Measurements from ENCODE around the gene AFG1L. TPM values are rescaled to one million over a fixed set of nuclear protein-coding genes. Genes with fewer than 3 reads are reported as not detected.
"Not testable (repeated sequence)": the region's sequence is repeated elsewhere in the genome, so short reads cannot be mapped to it uniquely, and the experiment has no call there.

Gene AFG1L
- polyA plus RNA-seq: 1 to 10 TPM; 1.0 to 2.8 (median 1.8) TPM

GRCh38 chr6:108294727-108295625, at the start of gene AFG1L:
Gene AFG1L (plus strand): TSS chr6:108295054. CDS start chr6:108295080, 26 bp downstream.
- H3K27ac ChIP-seq (ENCODE audit: low read depth, low read length): peak within 1 kb of the TSS; percentile 63
- 0 to 1% (median 1%) methylated on average over 43 to 46 of the region's 46 CpGs for WGBS, 3 donors

DNA sequence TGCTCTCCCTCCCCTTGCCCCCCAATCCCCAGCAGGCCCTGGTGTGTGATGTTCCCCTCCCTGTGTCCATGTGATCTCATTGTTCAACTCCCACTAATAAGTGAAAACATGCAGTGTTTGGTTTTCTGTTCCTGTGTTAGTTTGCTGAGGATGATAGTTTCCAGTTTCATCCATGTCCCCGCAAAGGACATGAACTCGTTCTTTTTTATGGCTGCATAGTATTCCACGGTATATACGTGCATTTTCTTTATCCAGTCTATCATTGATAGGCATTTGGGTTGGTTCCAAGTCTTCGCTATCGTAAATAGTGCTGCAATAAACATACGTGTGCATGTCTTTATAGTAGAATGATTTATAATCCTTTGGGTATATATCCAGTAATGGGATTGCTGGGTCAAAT, 49.8 kb upstream of the AFG1L start:
- not testable (repeated sequence) for H3K27ac ChIP-seq (ENCODE audit: low read depth, low read length)
- 92 to 97% (median 96%) methylated on average over 7 of the region's 7 CpGs for WGBS, 3 donors

DNA sequence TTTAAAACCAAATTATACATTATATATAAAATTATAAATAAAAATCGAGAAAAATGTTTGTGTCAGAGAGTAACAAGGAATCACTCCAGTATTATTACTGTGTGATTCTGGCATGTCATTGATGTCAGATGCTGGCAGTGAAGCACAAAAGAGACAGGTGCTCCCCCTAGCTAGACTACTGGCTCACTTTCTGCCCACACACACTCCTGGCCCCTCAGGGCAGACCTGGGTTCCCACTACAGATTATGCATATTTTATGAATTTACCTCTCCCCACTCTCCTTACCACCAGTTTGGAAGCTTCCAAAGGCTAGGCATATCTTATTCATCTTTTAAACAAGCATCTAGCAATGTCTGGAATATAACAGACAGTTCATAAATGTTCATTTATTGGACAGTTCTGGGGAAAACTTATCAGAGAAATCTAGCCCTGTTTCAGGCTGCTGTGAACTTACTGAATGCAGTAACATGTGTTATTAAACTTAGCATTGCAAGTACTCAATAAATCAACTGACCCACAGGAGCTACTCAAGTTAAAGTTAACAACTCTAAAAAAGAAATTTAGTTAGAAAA, 46.8 kb upstream of the AFG1L start:
- 78 to 91% (median 91%) methylated on average over 1 of the region's 1 CpG for WGBS, 3 donors

GRCh38 chr6:108250240-108250866, 44.5 kb upstream of the AFG1L start:
- no peak overlapping the region for H3K27ac ChIP-seq (ENCODE audit: low read depth, low read length)
- 75 to 84% (median 82%) methylated on average over 2 of the region's 2 CpGs for WGBS, 3 donors

More for the DNA sequence above, 46.8 kb upstream of the AFG1L start:
- H3K27ac ChIP-seq (ENCODE audit: low read depth, low read length): no peak overlapping the region

GRCh38 chr6:108251252-108251651, 43.6 kb upstream of the AFG1L start:
- WGBS, 3 donors: 30 to 65% (median 65%) methylated on average over 2 of the region's 2 CpGs
- H3K27ac ChIP-seq (ENCODE audit: low read depth, low read length): no peak overlapping the region

DNA sequence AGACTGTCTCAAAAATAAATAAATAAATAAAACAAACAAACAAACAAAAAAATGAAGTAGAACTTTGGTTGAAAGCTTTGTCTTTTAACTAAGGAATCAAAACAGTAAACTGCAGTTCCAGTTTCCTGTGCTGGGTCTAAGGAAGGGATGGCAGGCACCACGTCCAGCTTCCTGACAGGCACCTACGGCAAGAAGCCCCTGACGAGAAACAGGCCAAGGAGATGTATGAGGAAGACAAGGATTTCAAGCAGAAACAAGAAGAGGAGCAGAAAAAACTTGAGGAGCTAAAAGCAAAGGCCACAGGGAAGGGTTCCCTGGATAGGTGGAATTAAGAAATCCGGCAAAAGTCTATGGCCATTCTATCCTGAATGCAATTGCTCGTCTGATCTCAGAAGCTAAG, 42.8 kb upstream of the AFG1L start:
- H3K27ac ChIP-seq (ENCODE audit: low read depth, low read length): no peak overlapping the region
- WGBS, 3 donors: 72 to 84% (median 75%) methylated on average over 5 of the region's 5 CpGs

- H3K27ac ChIP-seq (ENCODE audit: low read depth, low read length): no peak overlapping the region
- 100% methylated on average over 1 of the region's 1 CpG for WGBS, 3 donors
These were observed 41.6 kb upstream of the AFG1L start for GRCh38 chr6:108253241-108253640.

DNA sequence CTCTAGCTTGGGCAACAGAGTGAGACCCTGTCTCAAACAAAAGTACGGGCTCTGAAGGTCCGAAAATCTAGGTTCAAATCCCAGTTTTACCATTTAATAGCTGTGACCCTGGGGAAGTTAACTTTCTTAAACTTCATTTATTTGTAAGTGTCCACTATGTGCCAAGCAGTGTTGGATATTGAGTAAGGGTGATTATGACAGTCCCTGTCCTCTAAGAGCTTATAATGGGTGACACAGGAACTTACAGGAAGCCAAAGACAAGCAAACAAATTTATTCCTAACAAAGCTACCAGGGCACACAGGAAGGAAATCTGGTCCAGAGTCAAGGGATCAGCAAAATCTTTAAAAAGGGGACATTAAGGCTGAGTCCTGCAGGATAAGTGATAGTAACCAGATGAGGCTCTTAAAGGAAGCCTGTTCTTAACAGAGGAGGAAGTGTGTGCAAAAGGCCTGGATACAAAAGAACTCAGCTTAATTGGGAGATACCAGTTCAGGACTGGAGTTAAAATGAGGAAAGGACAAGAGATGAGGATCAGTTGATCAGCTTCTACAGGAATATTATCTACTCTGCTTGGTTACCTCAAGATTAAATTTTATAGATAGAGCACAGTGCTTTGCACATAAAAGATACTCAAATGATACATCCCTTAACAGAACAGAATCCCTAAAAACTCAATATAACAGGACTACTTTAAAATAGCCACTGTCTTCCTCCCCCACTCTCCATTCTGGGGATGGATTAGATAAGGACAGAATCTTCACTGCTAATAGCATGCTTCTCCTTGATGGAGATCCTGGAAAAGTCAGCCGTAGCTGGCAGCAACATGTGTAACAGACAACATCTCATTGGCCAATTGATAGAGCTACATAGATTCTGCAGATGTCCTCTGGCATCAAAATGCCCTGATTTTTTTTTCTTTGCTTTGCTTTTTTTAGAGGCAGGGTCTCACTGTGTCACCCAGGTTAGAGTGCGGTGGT, 40.1 kb upstream of the AFG1L start:
- whole genome bisulfite sequencing, 3 donors: 81 to 88% (median 86%) methylated on average over 4 of the region's 4 CpGs

GRCh38 chr6:108260126-108260808, 34.6 kb upstream of the AFG1L start:
- WGBS, 3 donors: 0 to 1% (median 0%) methylated on average over 26 to 29 of the region's 29 CpGs
- H3K27ac ChIP-seq (ENCODE audit: low read depth, low read length): peak overlapping the region; percentile 93

More for the DNA sequence above, 40.1 kb upstream of the AFG1L start:
- no peak overlapping the region for H3K27ac ChIP-seq (ENCODE audit: low read depth, low read length)

DNA sequence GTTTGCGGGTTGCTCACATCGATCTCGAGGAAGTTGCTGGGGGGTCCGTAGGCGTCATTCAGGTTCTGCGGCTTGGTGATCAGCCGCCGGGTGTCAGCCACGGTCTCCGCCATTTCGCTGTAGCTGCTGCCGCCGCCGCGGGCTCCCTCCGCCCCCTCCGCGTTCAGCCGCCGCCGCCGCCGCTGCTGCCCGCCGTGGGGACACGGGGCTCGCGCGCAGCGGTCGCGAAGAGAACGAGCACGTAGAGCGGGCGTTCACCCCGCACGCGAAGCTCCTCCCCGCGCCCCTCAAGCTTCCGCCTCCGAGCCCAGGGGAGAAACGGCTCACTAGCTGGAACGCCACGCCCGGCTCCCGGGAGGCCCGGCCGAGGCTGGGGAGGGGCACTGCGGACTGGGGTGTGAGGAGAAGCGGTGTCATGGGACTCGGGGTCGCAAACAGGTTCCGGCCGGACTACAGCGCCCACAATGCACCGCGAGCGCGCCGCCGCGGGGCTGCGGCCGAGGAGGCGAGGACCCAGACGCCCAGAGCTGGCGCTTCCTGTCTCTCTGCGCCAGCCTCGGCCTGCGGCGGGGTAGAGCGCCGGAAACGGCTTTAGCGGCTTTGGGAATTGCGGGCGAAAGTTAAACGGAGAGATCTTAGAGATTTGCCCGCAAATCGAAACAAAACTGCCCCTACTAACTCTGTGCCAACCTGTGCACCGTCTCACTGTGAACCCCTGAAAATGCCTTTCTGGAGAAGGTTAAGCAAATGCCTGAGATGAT, 33.9 kb upstream of the AFG1L start, which contains the start of gene SNX3:
Gene SNX3, minus strand, starts transcription at position 232 of the 761 bp plus-strand sequence. Its CDS starts 119 bp downstream, at position 113.
- 0% methylated on average over 83 of the region's 83 CpGs for WGBS, 3 donors

GRCh38 chr6:108263371-108263770, 31.5 kb upstream of the AFG1L start:
- WGBS, 3 donors: 86 to 94% (median 94%) methylated on average over 2 of the region's 2 CpGs
- H3K27ac ChIP-seq (ENCODE audit: low read depth, low read length): no peak overlapping the region

More for the DNA sequence above, 33.9 kb upstream of the AFG1L start, which contains the start of gene SNX3:
- H3K27ac ChIP-seq (ENCODE audit: low read depth, low read length): peak within 1 kb of the TSS; percentile 93

DNA sequence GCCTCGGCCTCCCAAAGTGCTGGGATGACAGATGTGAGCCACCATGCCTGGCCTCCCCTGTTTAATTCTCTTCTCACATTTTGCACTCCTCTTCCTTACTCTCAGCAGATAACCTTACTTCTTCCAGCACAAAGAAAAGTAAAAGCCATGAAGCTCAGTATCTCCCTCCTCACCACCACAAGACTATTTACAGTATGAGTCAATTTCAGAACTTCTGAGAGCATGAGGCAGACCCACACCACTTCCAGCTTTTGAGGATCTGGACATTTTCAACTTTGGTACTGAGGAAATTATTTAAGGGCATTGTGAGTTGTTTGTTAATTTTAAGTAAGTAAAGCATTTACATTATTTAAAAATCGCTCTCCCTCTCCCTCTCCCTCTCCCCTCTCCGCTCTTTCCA, 26.0 kb upstream of the AFG1L start:
- 76 to 96% (median 92%) methylated on average over 3 of the region's 3 CpGs for WGBS, 3 donors

DNA sequence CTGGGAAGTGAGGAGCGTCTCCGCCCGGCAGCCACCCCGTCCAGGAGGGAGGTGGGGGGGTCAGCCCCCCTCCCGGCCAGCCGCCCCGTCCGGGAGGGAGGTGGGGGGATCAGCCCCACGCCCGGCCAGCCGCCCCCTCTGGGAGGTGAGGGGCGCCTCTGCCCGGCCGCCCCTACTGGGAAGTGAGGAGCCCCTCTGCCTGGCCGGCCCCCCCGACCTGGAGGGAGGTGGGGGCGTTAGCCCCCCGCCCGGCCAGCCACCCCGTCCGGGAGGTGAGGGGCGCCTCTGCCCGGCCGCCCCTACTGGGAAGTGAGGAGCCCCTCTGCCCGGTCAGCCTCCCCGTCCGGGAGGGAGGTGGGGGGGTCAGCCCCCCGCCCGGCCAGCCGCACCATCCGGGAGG, 24.9 kb upstream of the AFG1L start:
- H3K27ac ChIP-seq (ENCODE audit: low read depth, low read length): not testable (repeated sequence)
- WGBS, 3 donors: 84 to 95% (median 94%) methylated on average over 15 to 31 of the region's 31 CpGs

More for the DNA sequence above, 26.0 kb upstream of the AFG1L start:
- no peak overlapping the region for H3K27ac ChIP-seq (ENCODE audit: low read depth, low read length)

DNA sequence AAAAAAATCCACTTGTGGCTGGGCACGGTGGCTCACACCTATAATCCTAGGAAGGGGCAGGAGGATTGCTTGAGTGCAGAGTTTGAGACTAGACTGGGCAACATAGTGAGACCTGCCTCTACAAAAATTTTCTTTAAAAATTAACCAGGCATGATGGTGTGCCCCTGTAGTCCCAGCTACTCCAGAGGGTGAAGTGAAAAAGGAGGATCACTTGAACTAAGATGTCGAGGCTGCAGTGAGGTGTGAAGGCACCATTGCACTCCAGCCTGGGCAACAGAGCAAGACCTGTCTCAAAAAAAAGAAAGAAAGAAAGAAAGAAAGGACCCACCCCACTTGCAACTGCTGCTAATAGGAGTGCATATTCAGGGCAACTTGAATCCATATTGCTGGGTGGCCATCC, 20.3 kb upstream of the AFG1L start:
- 77 to 81% (median 78%) methylated on average over 2 of the region's 2 CpGs for WGBS, 3 donors
- H3K27ac ChIP-seq (ENCODE audit: low read depth, low read length): no peak overlapping the region

DNA sequence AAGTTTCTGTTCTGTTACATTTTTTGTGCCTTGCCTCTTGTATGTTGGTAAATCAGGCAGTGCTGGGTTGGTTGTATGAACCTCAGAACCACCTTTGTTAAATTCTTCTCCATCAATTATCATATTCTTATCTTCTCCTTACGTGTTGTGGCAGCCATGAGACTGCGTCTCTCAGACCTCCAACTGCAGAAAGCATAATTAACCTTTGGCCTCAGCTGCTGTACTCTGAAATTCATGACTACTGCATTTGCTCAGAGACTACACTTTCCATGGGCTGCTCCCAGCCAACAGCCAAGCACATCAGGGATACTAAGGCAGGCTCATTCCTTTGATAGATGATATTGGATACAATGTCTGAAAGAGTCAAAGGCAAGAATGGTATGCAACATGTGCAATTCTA, 18.9 kb upstream of the AFG1L start:
- WGBS, 3 donors: 52 to 76% (median 62%) methylated on average over 2 of the region's 2 CpGs
- no peak overlapping the region for H3K27ac ChIP-seq (ENCODE audit: low read depth, low read length)

GRCh38 chr6:108277295-108277694, 17.6 kb upstream of the AFG1L start:
- H3K27ac ChIP-seq (ENCODE audit: low read depth, low read length): no peak overlapping the region
- 93 to 100% (median 97%) methylated on average over 1 of the region's 1 CpG for WGBS, 3 donors

GRCh38 chr6:108277831-108278230, 17.0 kb upstream of the AFG1L start:
- WGBS, 3 donors: 87 to 89% (median 87%) methylated on average over 4 of the region's 4 CpGs
- H3K27ac ChIP-seq (ENCODE audit: low read depth, low read length): no peak overlapping the region

Measured in adipose tissue (tissue), 3 donors.